HL-60/S4 treated with phorbol 12-myristate 13-acetate at 8.2 ng/mL for 4 days and 3 days (cell line): ENCODE results near the gene IFT122.

Experiments used
- in situ Hi-C: fragments of 300-500 bp; cut with MboI; formaldehyde crosslinking; loops from 2 replicates; pipeline ENCODE4 v1.15.0; 2022; ENCODE audit warnings: low sequenced_read_pairs

Gene IFT122

GRCh38 chr3:129439226-129439816 is 703 bp upstream of the IFT122 start:
- in situ Hi-C loops: no loop called here

- in situ Hi-C loops: no loop called here
Observed at GRCh38 chr3:129440618-129441190, 680 bp downstream of the IFT122 start.

- in situ Hi-C loops: no loop called here
Observed at GRCh38 chr3:129441215-129441614, 1.2 kb downstream of the IFT122 start.

GRCh38 chr3:129441782-129442181 is 1.8 kb downstream of the IFT122 start:
- in situ Hi-C loops: no loop called here

- in situ Hi-C loops: no loop called here
Observed at GRCh38 chr3:129442486-129442885, 2.5 kb downstream of the IFT122 start.

- in situ Hi-C loops: no loop called here
Observed at GRCh38 chr3:129442947-129443346, 2.9 kb downstream of the IFT122 start.

GRCh38 chr3:129445471-129445870 is 5.4 kb downstream of the IFT122 start:
- in situ Hi-C loops: no loop called here

GRCh38 chr3:129446926-129447325 is 6.9 kb downstream of the IFT122 start:
- in situ Hi-C loops: no loop called here

GRCh38 chr3:129448186-129448895 is 8.3 kb downstream of the IFT122 start:
- in situ Hi-C loops: no loop called here

- in situ Hi-C loops: no loop called here
Observed at GRCh38 chr3:129449279-129450115, 9.5 kb downstream of the IFT122 start.

GRCh38 chr3:129453732-129454131 is 13.7 kb downstream of the IFT122 start:
- in situ Hi-C loops: no loop called here

GRCh38 chr3:129460155-129460554 is 20.1 kb downstream of the IFT122 start:
- in situ Hi-C loops: no loop called here

GRCh38 chr3:129460572-129460971 is 20.5 kb downstream of the IFT122 start:
- in situ Hi-C loops: no loop called here

GRCh38 chr3:129461022-129461421 is 21.0 kb downstream of the IFT122 start:
- in situ Hi-C loops: no loop called here

GRCh38 chr3:129461461-129462146 is 21.6 kb downstream of the IFT122 start:
- in situ Hi-C loops: no loop called here

- in situ Hi-C loops: no loop called here
Observed at GRCh38 chr3:129462361-129462968, 22.4 kb downstream of the IFT122 start.

- in situ Hi-C loops: no loop called here
Observed at GRCh38 chr3:129463094-129463493, 23.1 kb downstream of the IFT122 start.

- in situ Hi-C loops: no loop called here
Observed at GRCh38 chr3:129463716-129464115, 23.7 kb downstream of the IFT122 start.

GRCh38 chr3:129467932-129468331 is 27.9 kb downstream of the IFT122 start:
- in situ Hi-C loops: no loop called here

GRCh38 chr3:129469026-129469425 is 29.0 kb downstream of the IFT122 start:
- in situ Hi-C loops: no loop called here
